A673 (cell line): Measurements from ENCODE around the gene ENTPD6. TPM values are rescaled to one million over a fixed set of nuclear protein-coding genes. Genes with fewer than 3 reads are reported as not detected.

Source experiments
- BruUV-seq: library from RNA; stranded (reverse); fragments of 400-500 nt; replicated peaks from 2 replicates; lab custom pipeline; 2021; lab: Mats Ljungman, UMichigan
- CTCF ChIA-PET: fragments of 300-600 bp; sonication (Branson Sonifier 250); formaldehyde crosslinking; loops from one replicate; lab custom pipeline; 2022; ENCODE audit warnings: antibody characterized with exemption; lab: Charles Lee
- POLR2A ChIA-PET: fragments of 300-600 bp; sonication (Branson Sonifier 250); formaldehyde crosslinking; loops from one replicate; lab custom pipeline; 2022; ENCODE audit warnings: antibody characterized with exemption; ENCODE audit not compliant: low non-redundant PET; lab: Charles Lee
- DNase-seq: peaks from one replicate; pipeline ENCODE4 v3.0.0-alpha.2; 2015; ENCODE audit warnings: low spot score
- H3K27ac ChIP-seq: fragments of 200-600 bp; sonication (generic); 2 replicates; pipeline ENCODE4 v1.5.1; 2016; ENCODE audit warnings: mixed run types, low read depth, mild to moderate bottlenecking, mixed read lengths, antibody characterized with exemption, low read length; ENCODE audit not compliant: poor library complexity, severe bottlenecking
- H3K27me3 ChIP-seq: fragments of 200-600 bp; sonication (generic); replicated peaks from 2 replicates; pipeline ENCODE4 v1.6.1; 2017; ENCODE audit warnings: mixed run types, low read depth, mild to moderate bottlenecking, mixed read lengths, antibody characterized with exemption, low read length; ENCODE audit not compliant: insufficient read depth, poor library complexity
- H3K36me3 ChIP-seq: fragments of 200-600 bp; sonication (generic); 2 replicates; pipeline ENCODE4 v1.6.1; 2016; ENCODE audit warnings: mixed run types, mild to moderate bottlenecking, mixed read lengths, antibody characterized with exemption, low read length; ENCODE audit not compliant: insufficient read depth, poor library complexity, severe bottlenecking
- H3K4me1 ChIP-seq: fragments of 200-600 bp; sonication (generic); 2 replicates; pipeline ENCODE4 v1.6.1; 2017; ENCODE audit warnings: mixed run types, mild to moderate bottlenecking, mixed read lengths, antibody characterized with exemption, low read length; ENCODE audit not compliant: insufficient read depth, poor library complexity, severe bottlenecking
- H3K4me3 ChIP-seq: fragments of 200-600 bp; sonication (generic); 2 replicates; pipeline ENCODE4 v1.5.1; 2016; ENCODE audit warnings: low read depth, mixed run types, mild to moderate bottlenecking, mixed read lengths, low read length; ENCODE audit not compliant: poor library complexity, severe bottlenecking
- H3K9me3 ChIP-seq: fragments of 200-600 bp; sonication (generic); 2 replicates; pipeline ENCODE4 v1.6.1; 2016; ENCODE audit warnings: mixed run types, low read depth, mild to moderate bottlenecking, mixed read lengths, antibody characterized with exemption, low read length; ENCODE audit not compliant: poor library complexity, severe bottlenecking
- CTCF ChIP-seq: fragments of 300-800, 200-600 bp; sonication (generic); conservative IDR thresholded peaks from 2 replicates; pipeline ENCODE4 v1.5.1; 2017; ENCODE audit warnings: low read depth, mild to moderate bottlenecking, antibody characterized with exemption, low read length, moderate library complexity, mixed read lengths
- EZH2 ChIP-seq: fragments of 200-600 bp; sonication (generic); IDR thresholded peaks from 2 replicates; pipeline ENCODE4 v1.6.1; 2017; ENCODE audit warnings: borderline replicate concordance, low read depth, mild to moderate bottlenecking, mixed read lengths, antibody characterized with exemption, low read length; ENCODE audit not compliant: poor library complexity, severe bottlenecking
- intact Hi-C: fragments of 100-400 bp; cut with micrococcal nuclease; formaldehyde crosslinking; loops from one replicate; pipeline ENCODE4 v1.10.0; 2022; ENCODE audit not compliant: unreplicated experiment
- total RNA-seq: library from RNA; stranded (reverse); gene quantifications from 2 replicates; pipeline ENCODE4 v1.2.3, GENCODE V29; 2021

ENTPD6 gene
- total RNA-seq, 1 experiment from 2014 or later = 50.2 TPM

DNA sequence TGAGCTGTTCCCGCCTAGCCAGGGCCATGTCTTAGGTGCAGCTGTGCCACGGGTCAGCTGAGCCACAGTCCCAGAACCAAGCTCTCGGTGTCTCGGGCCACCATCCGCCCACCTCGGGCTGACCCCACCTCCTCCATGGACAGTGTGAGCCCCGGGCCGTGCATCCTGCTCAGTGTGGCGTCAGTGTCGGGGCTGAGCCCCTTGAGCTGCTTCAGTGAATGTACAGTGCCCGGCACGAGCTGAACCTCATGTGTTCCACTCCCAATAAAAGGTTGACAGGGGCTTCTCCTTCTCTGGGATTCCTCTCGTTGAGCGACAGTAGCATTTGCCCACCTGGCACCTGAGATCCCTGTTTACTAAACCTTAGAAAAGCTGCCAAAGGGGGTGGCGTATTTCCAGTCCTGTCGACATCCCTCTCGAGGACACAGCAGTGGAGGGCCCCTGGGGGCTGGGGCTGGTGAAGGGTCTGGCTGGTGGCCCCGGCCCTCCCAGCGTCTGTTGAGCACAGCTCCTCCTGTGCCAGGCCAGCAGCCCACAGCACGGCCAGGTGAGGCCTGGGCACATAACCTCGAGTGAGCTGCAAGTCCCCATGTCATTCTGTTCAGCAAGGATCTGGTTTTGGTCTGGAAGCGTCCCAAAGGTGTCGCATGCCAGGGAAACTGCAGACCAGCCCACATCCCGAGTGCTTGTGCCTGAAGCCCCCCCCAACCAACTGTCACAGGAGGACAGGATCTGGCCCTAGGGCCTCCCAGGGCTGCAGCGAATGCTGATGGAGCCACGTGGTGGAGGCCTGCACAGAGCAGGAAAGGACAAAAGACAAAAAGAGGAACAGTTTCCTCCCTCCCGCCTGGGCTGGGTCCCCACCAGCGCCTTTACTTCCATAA, 31.2 kb downstream of the ENTPD6 start:
- Histone ChIP-seq H3K36me3 (no peaks in the 10 kb centered on the region), H3K27ac (no peak overlapping the region), H3K9me3 (no peaks in the 10 kb centered on the region), H3K27me3 (no peaks in the 10 kb centered on the region), H3K4me3 (no peak overlapping the region), H3K4me1 (peaks cover 3% of the 10 kb centered on the region)
- no peak for DNase-seq
- intact Hi-C loops = loop anchor here (10.0 kb wide), 1 partner anchor 232 kb away; the partner anchor contains the start of gene APMAP
- ChIA-PET POLR2A (no interaction called here), CTCF (no interaction called here)
- BruUV-seq = no TSS peak
- TF ChIP-seq EZH2 = no peak
- TF ChIP-seq CTCF = no peak

GRCh38 chr20:25227317-25227831, 31.9 kb downstream of the ENTPD6 start:
- H3K27ac ChIP-seq = no peak overlapping the region
- peaks cover 3% of the 10 kb centered on the region for H3K4me1 ChIP-seq
- CTCF ChIA-PET = no interaction called here
- POLR2A ChIA-PET = no interaction called here
- DNase-seq = peak; percentile 57
- no TSS peak for BruUV-seq
- no peaks in the 10 kb centered on the region for H3K36me3 ChIP-seq
- H3K4me3 ChIP-seq = no peak overlapping the region
- no peaks in the 10 kb centered on the region for H3K27me3 ChIP-seq
- intact Hi-C loops = loop anchor here (10.0 kb wide), 1 partner anchor 233 kb away; the partner anchor contains the start of gene APMAP
- TF ChIP-seq CTCF (no peak), EZH2 (no peak)
- H3K9me3 ChIP-seq = no peaks in the 10 kb centered on the region

GRCh38 chr20:25229486-25230165, 34.1 kb downstream of the ENTPD6 start:
- intact Hi-C loops = loop anchor here (10.0 kb wide), 1 partner anchor 235 kb away; the partner anchor contains the start of gene APMAP
- H3K27ac ChIP-seq = no peak overlapping the region
- H3K27me3 ChIP-seq = no peaks in the 10 kb centered on the region
- no peaks in the 10 kb centered on the region for H3K9me3 ChIP-seq
- no peak for TF ChIP-seq EZH2
- no peak for TF ChIP-seq CTCF
- CTCF ChIA-PET = no interaction called here
- DNase-seq = no peak
- POLR2A ChIA-PET = no interaction called here
- no peak overlapping the region for H3K4me3 ChIP-seq
- H3K36me3 ChIP-seq = no peaks in the 10 kb centered on the region
- BruUV-seq = no TSS peak
- H3K4me1 ChIP-seq = peaks cover 3% of the 10 kb centered on the region
